HEK293T (cell line): ENCODE results near the gene PARP8.
"Not testable (repeated sequence)": the region's sequence is repeated elsewhere in the genome, so short reads cannot be mapped to it uniquely, and the experiment has no call there.

Experiments
- ARNT ChIP-seq: fragments of 450-650 bp; IDR thresholded peaks from 2 replicates; pipeline ENCODE4 v1.6.1; 2017; ENCODE audit warnings: mild to moderate bottlenecking
- BHLHE40 ChIP-seq: fragments of 450-650 bp; IDR thresholded peaks from 2 replicates; pipeline ENCODE4 v1.6.1; 2016; ENCODE audit warnings: mild to moderate bottlenecking, moderate library complexity, borderline replicate concordance
- CTBP1 ChIP-seq: fragments of 450-650 bp; IDR thresholded peaks from 2 replicates; pipeline ENCODE4 v1.6.1; 2016; ENCODE audit warnings: borderline replicate concordance
- ELF4 ChIP-seq: fragments of 450-650 bp; IDR thresholded peaks from 2 replicates; pipeline ENCODE4 v1.6.1; 2017; ENCODE audit warnings: antibody characterized with exemption
- FOXA1 ChIP-seq: fragments of 450-650 bp; IDR thresholded peaks from 2 replicates; pipeline ENCODE4 v1.6.1; 2016; ENCODE audit warnings: mild to moderate bottlenecking
- HDGF ChIP-seq: fragments of 450-650 bp; IDR thresholded peaks from 2 replicates; pipeline ENCODE4 v1.6.1; 2017; ENCODE audit warnings: antibody characterized with exemption, borderline replicate concordance
- L3MBTL2 ChIP-seq: fragments of 450-650 bp; conservative IDR thresholded peaks from 2 replicates; pipeline ENCODE4 v1.6.1; 2016; ENCODE audit warnings: mild to moderate bottlenecking
- SP1 ChIP-seq: fragments of 450-650 bp; IDR thresholded peaks from 2 replicates; pipeline ENCODE4 v1.6.1; 2017
- TARDBP ChIP-seq: fragments of 450-650 bp; IDR thresholded peaks from 2 replicates; pipeline ENCODE4 v1.6.1; 2016
- ZNF384 ChIP-seq: fragments of 450-650 bp; IDR thresholded peaks from 2 replicates; pipeline ENCODE4 v1.6.1; 2016
- TF ChIP-seq, protein P1 (sequence below): fragments of 450-650 bp; IDR thresholded peaks from 2 replicates; pipeline ENCODE4 v1.6.1; 2016

DNA sequence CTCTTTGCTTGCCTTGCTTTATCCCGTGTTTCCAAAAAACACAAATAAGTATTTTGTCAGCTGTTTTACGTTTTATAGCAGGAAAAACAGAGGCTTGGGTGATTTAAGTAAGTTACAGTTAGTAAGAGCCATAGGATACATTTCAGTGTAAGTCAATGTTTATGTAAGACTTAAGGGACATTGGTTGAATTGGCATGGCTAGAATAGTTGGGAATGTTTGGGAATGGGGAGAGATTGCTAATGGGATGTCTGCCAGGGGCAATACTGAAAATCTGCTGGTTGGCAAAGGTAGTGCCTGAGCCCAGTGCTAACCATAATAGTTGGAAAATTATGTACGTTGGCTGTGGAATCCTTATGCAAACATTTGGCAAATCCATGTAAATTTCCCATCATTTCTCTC lies 7.0 kb downstream of the PARP8 start:
- TF ChIP-seq SP1, ARNT, ZNF384, ELF4, TARDBP, BHLHE40, CTBP1, FOXA1, L3MBTL2, HDGF: not testable (repeated sequence)
- TF ChIP-seq, protein P1, sequence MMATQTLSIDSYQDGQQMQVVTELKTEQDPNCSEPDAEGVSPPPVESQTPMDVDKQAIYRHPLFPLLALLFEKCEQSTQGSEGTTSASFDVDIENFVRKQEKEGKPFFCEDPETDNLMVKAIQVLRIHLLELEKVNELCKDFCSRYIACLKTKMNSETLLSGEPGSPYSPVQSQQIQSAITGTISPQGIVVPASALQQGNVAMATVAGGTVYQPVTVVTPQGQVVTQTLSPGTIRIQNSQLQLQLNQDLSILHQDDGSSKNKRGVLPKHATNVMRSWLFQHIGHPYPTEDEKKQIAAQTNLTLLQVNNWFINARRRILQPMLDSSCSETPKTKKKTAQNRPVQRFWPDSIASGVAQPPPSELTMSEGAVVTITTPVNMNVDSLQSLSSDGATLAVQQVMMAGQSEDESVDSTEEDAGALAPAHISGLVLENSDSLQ, result not testable (repeated sequence)
